Activated naive CD8-positive, alpha-beta T cell treated with anti-CD3 and anti-CD28 coated beads, Interleukin-2, amount 10 ng/mL, durations not matched to agents 7 days and 5 days (primary cell): ENCODE measurements around the gene MTMR10. TPM values are rescaled to one million over a fixed set of nuclear protein-coding genes. Genes with fewer than 3 reads are reported as not detected.

Experiments used
- ATAC-seq: fragments of 150-1000 bp; cut with Tn5 transposase; one replicate; pipeline ENCODE4 v1.10.0; 2021; ENCODE audit warnings: low read depth, moderate library complexity
- POLR2A ChIA-PET: fragments of 350-600 bp; sonication (Branson Sonifier 250); formaldehyde crosslinking; loops from one replicate; lab custom pipeline; 2021; ENCODE audit warnings: antibody characterized with exemption; lab: Charles Lee
- DNase-seq: peaks from one replicate; pipeline ENCODE4 v3.0.0; 2021
- H3K27ac Mint-ChIP-seq: one replicate; pipeline ENCODE4 v1.8.0; 2022; ENCODE audit warnings: mild to moderate bottlenecking, mixed read lengths
- H3K27me3 Mint-ChIP-seq: one replicate; pipeline ENCODE4 v1.8.0; 2022; ENCODE audit warnings: mild to moderate bottlenecking, moderate library complexity, mixed read lengths
- H3K36me3 Mint-ChIP-seq: one replicate; pipeline ENCODE4 v1.8.0; 2021; ENCODE audit warnings: mild to moderate bottlenecking, mixed read lengths
- H3K4me1 Mint-ChIP-seq: one replicate; pipeline ENCODE4 v1.8.0; 2021; ENCODE audit warnings: mixed read lengths
- H3K4me3 Mint-ChIP-seq: one replicate; pipeline ENCODE4 v1.8.0; 2022; ENCODE audit warnings: mild to moderate bottlenecking, moderate library complexity, mixed read lengths
- H3K9me3 Mint-ChIP-seq: one replicate; pipeline ENCODE4 v1.8.0; 2021; ENCODE audit warnings: mixed read lengths
- total RNA-seq, 2 experiments: library from RNA; stranded (reverse); gene quantifications; one replicate each; pipeline ENCODE4 v1.2.3, GENCODE V29; 2021

Gene MTMR10
- total RNA-seq, 2 experiments from 2014 or later: 29.3 to 32.2 TPM

- Mint-ChIP-seq H3K27me3 (no peaks in the 10 kb centered on the region), H3K4me3 (no peak overlapping the region), H3K9me3 (no peaks in the 10 kb centered on the region), H3K36me3 (peaks cover 56% of the 10 kb centered on the region), H3K27ac (no peak overlapping the region), H3K4me1 (peaks cover 7% of the 10 kb centered on the region)
- DNase-seq: no peak
- no peak for ATAC-seq
- POLR2A ChIA-PET: no interaction called here
Observed at GRCh38 chr15:30933293-30933692, 58.1 kb downstream of the MTMR10 start.

GRCh38 chr15:30930422-30930821, 61.0 kb downstream of the MTMR10 start:
- Mint-ChIP-seq H3K27ac (no peak overlapping the region), H3K27me3 (no peaks in the 10 kb centered on the region), H3K4me1 (peaks cover 5% of the 10 kb centered on the region), H3K9me3 (no peaks in the 10 kb centered on the region), H3K4me3 (no peak overlapping the region), H3K36me3 (peaks cover 45% of the 10 kb centered on the region)
- DNase-seq (no peak), ATAC-seq (peak; percentile 21)
- POLR2A ChIA-PET: no interaction called here

GRCh38 chr15:30929982-30930381, 61.4 kb downstream of the MTMR10 start:
- H3K27me3 Mint-ChIP-seq: no peaks in the 10 kb centered on the region
- H3K27ac Mint-ChIP-seq: no peak overlapping the region
- H3K4me1 Mint-ChIP-seq: peaks cover 5% of the 10 kb centered on the region
- DNase-seq (no peak), ATAC-seq (peak; percentile 43)
- H3K4me3 Mint-ChIP-seq: no peak overlapping the region
- H3K9me3 Mint-ChIP-seq: no peaks in the 10 kb centered on the region
- POLR2A ChIA-PET: no interaction called here
- H3K36me3 Mint-ChIP-seq: peaks cover 42% of the 10 kb centered on the region

GRCh38 chr15:30929064-30929669, 62.3 kb downstream of the MTMR10 start:
- POLR2A ChIA-PET: no interaction called here
- Mint-ChIP-seq H3K27me3 (no peaks in the 10 kb centered on the region), H3K36me3 (peaks cover 39% of the 10 kb centered on the region), H3K27ac (no peak overlapping the region), H3K9me3 (no peaks in the 10 kb centered on the region), H3K4me3 (no peak overlapping the region), H3K4me1 (peaks cover 5% of the 10 kb centered on the region)
- ATAC-seq: no peak
- DNase-seq: no peak

- Mint-ChIP-seq H3K4me1 (peaks cover 2% of the 10 kb centered on the region), H3K27ac (no peak overlapping the region), H3K27me3 (no peaks in the 10 kb centered on the region), H3K4me3 (no peak overlapping the region), H3K9me3 (no peaks in the 10 kb centered on the region), H3K36me3 (peaks cover 33% of the 10 kb centered on the region)
- POLR2A ChIA-PET: no interaction called here
- DNase-seq (no peak), ATAC-seq (no peak)
Observed at GRCh38 chr15:30928076-30928475, 63.4 kb downstream of the MTMR10 start.

- peaks cover 31% of the 10 kb centered on the region for H3K36me3 Mint-ChIP-seq
- ATAC-seq: no peak
- H3K9me3 Mint-ChIP-seq: no peaks in the 10 kb centered on the region
- POLR2A ChIA-PET: no interaction called here
- DNase-seq: no peak
- H3K4me3 Mint-ChIP-seq: no peak overlapping the region
- H3K27me3 Mint-ChIP-seq: no peaks in the 10 kb centered on the region
- H3K4me1 Mint-ChIP-seq: no peaks in the 10 kb centered on the region
- no peak overlapping the region for H3K27ac Mint-ChIP-seq
Observed at GRCh38 chr15:30927148-30927761, 64.2 kb downstream of the MTMR10 start.

GRCh38 chr15:30926161-30926560, 65.3 kb downstream of the MTMR10 start:
- H3K36me3 Mint-ChIP-seq: peaks cover 24% of the 10 kb centered on the region
- ATAC-seq: no peak
- H3K27me3 Mint-ChIP-seq: no peaks in the 10 kb centered on the region
- H3K9me3 Mint-ChIP-seq: no peaks in the 10 kb centered on the region
- H3K4me1 Mint-ChIP-seq: no peaks in the 10 kb centered on the region
- DNase-seq: no peak
- H3K27ac Mint-ChIP-seq: no peak overlapping the region
- H3K4me3 Mint-ChIP-seq: no peak overlapping the region
- POLR2A ChIA-PET: no interaction called here

- Mint-ChIP-seq H3K9me3 (no peaks in the 10 kb centered on the region), H3K4me1 (no peaks in the 10 kb centered on the region), H3K36me3 (peaks cover 19% of the 10 kb centered on the region), H3K27me3 (no peaks in the 10 kb centered on the region), H3K27ac (no peak overlapping the region), H3K4me3 (no peak overlapping the region)
- ATAC-seq (no peak), DNase-seq (no peak)
- POLR2A ChIA-PET: no interaction called here
Observed at GRCh38 chr15:30925686-30926085, 65.7 kb downstream of the MTMR10 start.

- H3K4me1 Mint-ChIP-seq: no peaks in the 10 kb centered on the region
- DNase-seq: no peak
- no peak overlapping the region for H3K4me3 Mint-ChIP-seq
- H3K36me3 Mint-ChIP-seq: peaks cover 13% of the 10 kb centered on the region
- no peak overlapping the region for H3K27ac Mint-ChIP-seq
- no peak for ATAC-seq
- POLR2A ChIA-PET: no interaction called here
- no peaks in the 10 kb centered on the region for H3K9me3 Mint-ChIP-seq
- H3K27me3 Mint-ChIP-seq: no peaks in the 10 kb centered on the region
Observed at GRCh38 chr15:30924353-30924752, 67.1 kb downstream of the MTMR10 start.

- H3K27ac Mint-ChIP-seq: peak overlapping the region; percentile 21
- H3K4me3 Mint-ChIP-seq: no peak overlapping the region
- H3K9me3 Mint-ChIP-seq: no peaks in the 10 kb centered on the region
- peaks cover 10% of the 10 kb centered on the region for H3K36me3 Mint-ChIP-seq
- no peaks in the 10 kb centered on the region for H3K27me3 Mint-ChIP-seq
- ATAC-seq (no peak), DNase-seq (no peak)
- POLR2A ChIA-PET: no interaction called here
- no peaks in the 10 kb centered on the region for H3K4me1 Mint-ChIP-seq
Observed at GRCh38 chr15:30923429-30923828, 68.0 kb downstream of the MTMR10 start.

- H3K27ac Mint-ChIP-seq: no peak overlapping the region
- H3K9me3 Mint-ChIP-seq: no peaks in the 10 kb centered on the region
- no peaks in the 10 kb centered on the region for H3K4me1 Mint-ChIP-seq
- peaks cover 10% of the 10 kb centered on the region for H3K36me3 Mint-ChIP-seq
- H3K4me3 Mint-ChIP-seq: no peak overlapping the region
- POLR2A ChIA-PET: interaction anchor here (0.6 kb wide), 1 partner anchor 41 kb away, joined by 3 read pairs; no protein-coding TSS in a partner anchor
- DNase-seq: no peak
- no peaks in the 10 kb centered on the region for H3K27me3 Mint-ChIP-seq
- no peak for ATAC-seq
Observed at GRCh38 chr15:30922480-30923311, 68.7 kb downstream of the MTMR10 start.

- H3K36me3 Mint-ChIP-seq: peaks cover 10% of the 10 kb centered on the region
- no peak overlapping the region for H3K27ac Mint-ChIP-seq
- ATAC-seq (no peak), DNase-seq (no peak)
- no peak overlapping the region for H3K4me3 Mint-ChIP-seq
- H3K9me3 Mint-ChIP-seq: no peaks in the 10 kb centered on the region
- POLR2A ChIA-PET: no interaction called here
- no peaks in the 10 kb centered on the region for H3K4me1 Mint-ChIP-seq
- no peaks in the 10 kb centered on the region for H3K27me3 Mint-ChIP-seq
Observed at GRCh38 chr15:30921781-30922479, 69.5 kb downstream of the MTMR10 start.

GRCh38 chr15:30921106-30921505, 70.3 kb downstream of the MTMR10 start:
- POLR2A ChIA-PET: no interaction called here

More at GRCh38 chr15:30921106-30921505, 70.3 kb downstream of the MTMR10 start:
- H3K9me3 Mint-ChIP-seq: no peaks in the 10 kb centered on the region
- DNase-seq (no peak), ATAC-seq (no peak)
- no peaks in the 10 kb centered on the region for H3K4me1 Mint-ChIP-seq
- no peak overlapping the region for H3K27ac Mint-ChIP-seq
- peaks cover 10% of the 10 kb centered on the region for H3K36me3 Mint-ChIP-seq
- H3K4me3 Mint-ChIP-seq: no peak overlapping the region
- H3K27me3 Mint-ChIP-seq: no peaks in the 10 kb centered on the region
